HL-60 (cell line): ENCODE data around the gene LKAAEAR1.

Experiments used
- DNase-seq, 2 experiments: peaks; one replicate each; pipeline ENCODE4 v3.0.0-alpha.2; 2010 to 2020; ENCODE audit warnings: low read depth in 1 of 2, low spot score in 1 of 2
- H3K27ac ChIP-seq: fragments of 250-450 bp; sonication (Bioruptor Pico); replicated peaks from 2 replicates; pipeline ENCODE4 v1.5.1; 2020; ENCODE audit warnings: mild to moderate bottlenecking, moderate library complexity
- H3K27me3 ChIP-seq: fragments of 250-450 bp; sonication (Bioruptor Pico); 2 replicates; pipeline ENCODE4 v1.5.1; 2021; ENCODE audit warnings: mild to moderate bottlenecking, moderate library complexity; ENCODE audit not compliant: insufficient read depth, poor library complexity, severe bottlenecking
- H3K4me3 ChIP-seq: replicated peaks from 2 replicates; pipeline ENCODE4 v1.5.1; 2011; ENCODE audit warnings: mild to moderate bottlenecking, control low read depth, low read length; ENCODE audit not compliant: insufficient read depth
- CTCF ChIP-seq: IDR thresholded peaks from one replicate; pipeline ENCODE4 v1.5.1; 2011; ENCODE audit warnings: low read length, control low read depth, inconsistent platforms; ENCODE audit not compliant: insufficient read depth
- GABPA ChIP-seq: IDR thresholded peaks from 2 replicates; pipeline ENCODE4 v1.6.1; 2012; ENCODE audit warnings: low read depth
- POLR2AphosphoS5 ChIP-seq: IDR thresholded peaks from 2 replicates; pipeline ENCODE4 v1.6.1; 2012; ENCODE audit warnings: low read depth
- REST ChIP-seq: IDR thresholded peaks from 2 replicates; pipeline ENCODE4 v1.6.1; 2012; ENCODE audit warnings: low read depth; ENCODE audit not compliant: insufficient replicate concordance
- SPI1 ChIP-seq: IDR thresholded peaks from 2 replicates; pipeline ENCODE4 v1.6.1; 2012; ENCODE audit warnings: low read depth, mild to moderate bottlenecking, borderline replicate concordance

Gene LKAAEAR1

GRCh38 chr20:64082126-64082731 is 2.0 kb downstream of the LKAAEAR1 start:
- Histone ChIP-seq H3K27me3 (no peaks in the 10 kb centered on the region), H3K4me3 (no peak overlapping the region), H3K27ac (peak overlapping the region; percentile 95)
- DNase-seq: peak in 1 of 2 experiments; percentile 48
- TF ChIP-seq SPI1 (no peak), POLR2AphosphoS5 (no peak), REST (no peak), CTCF (no peak), GABPA (no peak)

DNA sequence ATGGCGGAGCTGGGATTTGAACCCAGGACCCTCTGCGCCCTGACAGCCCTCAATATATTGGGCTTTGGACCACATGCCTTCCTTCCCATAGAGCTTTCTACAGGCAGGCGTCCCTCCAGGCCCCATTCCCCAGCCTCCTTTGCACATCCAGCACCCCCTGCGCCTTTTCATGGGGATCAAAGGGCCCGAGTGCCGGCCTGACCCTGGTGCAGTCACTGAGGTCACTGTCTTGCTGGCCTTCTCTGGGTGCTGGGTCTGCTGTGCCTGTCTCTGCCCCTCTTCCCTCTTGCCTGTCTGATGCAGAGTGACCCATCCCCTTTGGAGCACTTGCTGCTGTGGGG is 2.6 kb downstream of the LKAAEAR1 start:
- DNase-seq: no peak
- Histone ChIP-seq H3K27ac (peak overlapping the region; percentile 95), H3K27me3 (no peaks in the 10 kb centered on the region), H3K4me3 (no peak overlapping the region)
- no peak for TF ChIP-seq CTCF
- TF ChIP-seq POLR2AphosphoS5: no peak
- TF ChIP-seq SPI1: no peak
- TF ChIP-seq GABPA: no peak
- TF ChIP-seq REST: no peak

DNA sequence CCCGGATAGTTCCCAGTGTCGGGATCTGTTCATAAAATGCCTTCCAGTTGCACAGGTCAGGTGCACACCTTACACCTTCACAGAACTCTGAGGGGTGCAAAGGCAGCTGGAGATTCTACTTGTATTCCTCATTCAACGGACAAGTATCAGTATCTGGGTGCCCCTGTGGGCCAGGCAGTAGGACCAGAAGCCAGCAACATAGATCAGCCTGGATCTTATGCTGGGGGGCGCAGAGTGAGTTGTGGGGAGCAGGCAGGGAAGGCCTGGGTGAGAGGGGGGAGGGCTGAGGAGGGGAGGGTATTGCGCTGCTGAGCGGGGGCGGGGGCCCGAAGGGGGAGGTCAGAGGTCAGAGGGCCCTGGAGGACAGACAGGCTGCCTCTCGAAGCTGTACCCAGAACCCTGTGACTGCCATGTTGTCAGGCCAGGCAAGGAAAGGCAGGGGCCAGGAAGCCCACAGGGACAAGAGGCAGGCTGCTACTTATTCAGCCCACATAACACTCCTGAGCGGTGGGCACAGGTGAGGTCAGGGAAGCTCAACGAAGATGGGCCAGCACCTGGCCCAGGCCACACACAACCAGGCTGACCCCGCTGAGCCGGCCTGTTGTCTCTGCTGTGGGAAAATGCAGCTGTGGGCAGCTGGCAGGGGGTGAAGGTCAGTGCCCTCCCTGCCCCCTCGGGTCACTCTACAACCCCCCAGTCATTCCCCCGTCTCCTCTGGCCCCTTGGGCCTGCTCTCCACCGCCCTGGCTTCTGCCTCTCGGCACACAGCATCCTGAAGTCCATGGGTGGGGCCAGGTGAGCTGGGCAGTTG is 3.2 kb downstream of the LKAAEAR1 start:
- TF ChIP-seq POLR2AphosphoS5 (no peak), CTCF (no peak), REST (no peak), GABPA (no peak), SPI1 (no peak)
- H3K27ac ChIP-seq: peak overlapping the region; percentile 95
- DNase-seq: no peak
- H3K4me3 ChIP-seq: peak overlapping the region; percentile 74
- no peaks in the 10 kb centered on the region for H3K27me3 ChIP-seq
